ENCODE results near the gene CFAP46.
"Not testable (repeated sequence)": the region's sequence is repeated elsewhere in the genome, so short reads cannot be mapped to it uniquely, and the experiment has no call there.

CFAP46 gene

GRCh38 chr10:132926777-132927650, 15.4 kb downstream of the CFAP46 start:
- no peak for DNase-seq (ENCODE audit: low spot score)

- DNase-seq (ENCODE audit: low spot score): no peak
Observed at GRCh38 chr10:132926070-132926469, 16.3 kb downstream of the CFAP46 start.

- DNase-seq (ENCODE audit: low spot score): no peak
Observed at GRCh38 chr10:132925614-132926013, 16.8 kb downstream of the CFAP46 start.

- DNase-seq (ENCODE audit: low spot score): no peak
Observed at GRCh38 chr10:132925071-132925561, 17.3 kb downstream of the CFAP46 start.

GRCh38 chr10:132924046-132924952, 18.1 kb downstream of the CFAP46 start:
- no peak for DNase-seq (ENCODE audit: low spot score)

DNA sequence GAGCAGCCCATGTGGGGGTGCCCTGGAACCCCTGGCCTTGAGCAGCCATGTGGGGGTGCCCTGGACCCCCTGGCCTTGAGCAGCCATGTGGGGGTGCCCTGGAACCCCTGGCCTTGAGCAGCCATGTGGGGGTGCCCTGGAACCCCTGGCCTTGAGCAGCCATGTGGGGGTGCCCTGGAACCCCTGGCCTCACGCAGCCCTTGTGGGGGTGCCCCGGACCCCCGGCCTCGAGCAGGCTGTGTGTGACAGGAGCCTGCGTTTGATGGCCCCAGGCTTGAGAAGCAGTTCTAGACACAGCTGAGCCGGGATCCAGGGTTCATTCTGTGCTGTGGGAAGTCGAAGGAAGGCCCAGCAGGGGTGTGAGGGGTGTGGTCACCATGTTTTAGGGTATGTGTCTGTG, 19.0 kb downstream of the CFAP46 start:
- DNase-seq (ENCODE audit: low spot score): not testable (repeated sequence)

DNA sequence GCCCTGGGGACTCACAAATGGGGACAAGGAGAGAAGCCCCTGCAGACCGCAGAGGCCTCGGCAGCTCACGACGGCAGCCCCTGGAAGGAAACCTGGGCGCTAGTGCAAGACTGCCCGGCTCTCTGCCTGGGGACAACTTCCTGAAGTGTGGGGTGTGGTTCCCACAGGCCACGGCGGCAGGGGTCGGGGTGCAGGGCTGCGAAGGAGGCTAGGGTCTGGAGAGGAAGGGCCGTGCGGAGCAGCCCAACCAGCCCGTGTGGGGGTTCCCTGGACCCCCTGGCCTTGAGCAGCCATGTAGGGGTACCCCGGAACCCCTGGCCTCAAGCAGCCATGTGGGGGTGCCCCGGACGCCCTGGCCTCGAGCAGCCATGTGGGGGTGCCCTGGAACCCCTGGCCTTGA, 19.5 kb downstream of the CFAP46 start:
- DNase-seq (ENCODE audit: low spot score): no peak

- DNase-seq (ENCODE audit: low spot score): no peak
Observed at GRCh38 chr10:132921818-132922807, 20.3 kb downstream of the CFAP46 start.

- DNase-seq (ENCODE audit: low spot score): no peak
Observed at GRCh38 chr10:132921086-132921485, 21.3 kb downstream of the CFAP46 start.

- DNase-seq (ENCODE audit: low spot score): no peak
Observed at GRCh38 chr10:132920101-132920925, 22.1 kb downstream of the CFAP46 start.

DNA sequence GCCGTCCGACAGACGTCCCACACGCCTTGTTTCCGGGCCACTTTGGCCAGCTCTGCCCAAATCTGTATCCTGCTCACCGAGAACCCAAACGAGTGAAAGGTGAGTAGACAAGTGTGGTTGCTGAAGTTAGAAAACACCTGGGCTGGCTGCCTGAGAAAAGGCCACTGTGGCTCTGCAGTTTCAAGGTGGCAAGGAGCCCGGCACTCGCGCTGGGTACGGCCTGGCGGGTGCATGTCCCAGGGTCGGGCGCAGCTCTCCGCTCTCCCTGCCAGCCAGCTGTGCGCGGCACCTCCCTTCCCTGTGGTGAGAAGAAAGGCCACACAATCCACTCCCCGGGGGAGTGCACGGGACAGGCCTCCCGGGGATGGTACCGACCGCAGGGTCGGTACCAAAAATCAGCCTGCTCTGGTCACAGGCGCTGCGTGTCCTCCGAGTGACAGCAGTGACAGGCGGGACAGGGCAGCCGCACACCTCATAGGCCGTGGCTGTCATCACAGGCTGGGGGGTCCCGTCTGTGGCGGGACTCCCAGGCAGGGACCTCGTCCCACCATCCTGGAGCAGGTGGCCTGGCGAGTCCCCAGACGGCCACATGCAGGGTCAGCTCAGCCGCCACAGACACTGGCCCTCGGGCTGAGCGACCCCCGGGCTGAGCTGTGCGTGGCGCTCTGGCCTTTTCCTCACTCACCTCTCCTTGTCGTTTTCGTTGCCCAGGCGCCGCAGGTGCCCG, 22.8 kb downstream of the CFAP46 start:
- no peak for DNase-seq (ENCODE audit: low spot score)

DNA sequence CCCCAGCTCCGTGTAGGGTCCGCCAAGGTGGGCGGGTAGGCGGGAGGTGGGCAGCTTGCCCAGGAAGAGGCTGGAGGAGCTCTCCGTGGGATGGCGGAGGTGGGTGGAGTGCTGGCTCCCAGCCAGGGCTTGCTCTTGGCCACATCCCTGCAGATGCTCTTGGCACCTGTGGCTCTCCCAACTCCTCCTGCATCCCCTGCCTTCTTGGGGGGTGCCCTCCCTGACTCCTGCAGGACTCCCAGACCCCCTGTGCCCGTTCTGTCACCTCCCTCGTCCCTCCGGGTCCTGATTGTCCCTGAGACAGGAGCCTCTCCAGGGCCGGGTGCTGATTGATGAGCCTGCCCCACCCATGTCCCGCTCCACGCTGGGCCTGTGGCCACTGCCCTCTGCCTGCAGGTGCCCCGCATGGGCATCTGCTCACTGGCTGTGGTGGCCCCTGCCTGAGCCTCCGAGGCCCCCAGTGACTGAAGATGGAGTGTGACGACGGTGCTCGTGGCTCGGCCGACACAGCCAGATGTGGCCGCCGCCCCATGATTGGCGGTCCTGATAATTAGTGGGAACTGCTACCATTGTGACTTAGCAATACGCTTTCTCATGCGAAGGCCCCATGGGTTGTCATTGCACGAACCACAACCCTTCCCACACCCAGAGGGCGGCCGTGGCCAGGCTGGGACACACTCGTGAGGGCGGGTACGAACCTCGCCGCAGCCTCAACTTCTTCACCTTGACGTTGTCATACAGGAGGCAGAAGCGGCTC, 23.6 kb downstream of the CFAP46 start:
- DNase-seq (ENCODE audit: low spot score): no peak

DNA sequence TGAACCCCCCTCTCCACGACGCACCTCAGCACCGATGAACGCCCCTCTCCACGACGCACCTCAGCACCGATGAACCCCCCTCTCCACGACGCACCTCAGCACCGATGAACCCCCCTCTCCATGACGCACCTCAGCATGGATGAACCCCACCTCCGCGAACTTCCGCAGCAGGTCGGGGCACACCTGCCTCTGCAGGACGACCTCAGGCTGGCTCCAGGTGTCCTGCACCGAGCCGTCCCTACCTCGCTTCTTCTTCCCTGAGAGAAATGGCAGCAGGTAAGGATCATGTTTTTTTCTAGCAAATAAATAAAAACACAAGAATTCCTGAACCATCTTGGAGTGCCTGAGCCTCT, 24.1 kb downstream of the CFAP46 start:
- no peak for DNase-seq (ENCODE audit: low spot score)

DNA sequence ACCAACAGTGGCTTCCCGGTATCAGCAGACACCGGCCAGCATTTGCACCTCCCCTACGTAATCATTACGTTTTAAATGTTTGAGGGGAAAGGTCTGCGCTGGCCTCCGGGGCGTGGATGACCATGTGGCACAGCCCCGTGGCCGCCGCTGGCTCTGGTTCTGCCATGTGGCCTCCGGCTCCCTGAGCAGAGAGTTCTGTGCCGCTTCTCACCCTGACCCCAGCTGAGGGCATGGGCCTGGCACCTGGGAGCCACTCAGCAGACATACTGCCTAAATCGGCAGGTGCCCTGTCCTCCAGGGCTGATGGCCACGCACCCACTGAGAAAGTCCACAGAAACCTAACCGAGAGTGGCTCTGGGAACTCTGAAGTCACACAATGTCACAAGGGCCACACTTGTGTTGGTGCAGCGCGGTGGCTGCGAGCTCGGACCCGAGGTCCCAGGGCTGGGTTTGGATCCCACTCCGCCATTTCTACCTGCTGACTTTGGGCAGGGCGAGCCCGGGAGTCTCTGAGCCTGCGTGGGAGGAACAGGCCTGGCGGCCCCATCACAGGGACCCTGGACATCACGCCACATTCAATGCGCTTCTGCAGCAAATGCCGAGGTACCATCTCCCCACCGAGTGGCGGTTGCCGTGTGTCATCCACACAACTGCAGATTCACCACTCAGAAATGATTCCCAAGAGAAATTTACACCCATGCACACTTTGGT, 25.3 kb downstream of the CFAP46 start:
- no peak for DNase-seq (ENCODE audit: low spot score)

DNA sequence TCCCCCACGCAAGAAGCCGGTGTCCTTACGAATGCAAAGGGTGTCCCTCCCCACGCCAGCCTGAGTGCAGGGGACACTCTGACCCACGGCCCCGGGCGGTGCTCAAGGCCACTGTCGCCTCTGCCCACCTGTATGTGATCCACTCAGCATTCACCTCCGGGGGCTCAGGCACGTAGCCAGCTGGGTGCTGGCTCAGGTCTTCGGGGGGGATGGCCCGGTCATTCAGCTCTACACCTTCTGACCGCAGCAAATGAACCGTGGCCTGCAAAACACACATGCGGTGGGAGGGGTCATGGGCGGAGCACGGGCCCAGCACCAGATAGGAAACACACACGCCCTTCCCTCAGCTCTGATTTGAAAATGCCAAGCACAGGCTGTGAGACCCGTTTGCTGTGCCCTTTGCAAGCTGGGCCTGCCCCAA, 25.9 kb downstream of the CFAP46 start:
- DNase-seq (ENCODE audit: low spot score): no peak

GRCh38 chr10:132915411-132915810, 27.0 kb downstream of the CFAP46 start:
- DNase-seq (ENCODE audit: low spot score): no peak

GRCh38 chr10:132914732-132915131, 27.6 kb downstream of the CFAP46 start:
- DNase-seq (ENCODE audit: low spot score): no peak

- no peak for DNase-seq (ENCODE audit: low spot score)
Observed at GRCh38 chr10:132913559-132914115, 28.7 kb downstream of the CFAP46 start.

Data from RKO (cell line).